Adrenal gland (tissue), 5 donors: ENCODE data around the gene STAT4.

ENCODE experiments used
- POLR2A ChIP-seq, 2 donors: fragments of 450-650 bp; IDR thresholded peaks; one replicate each; pipeline ENCODE4 v1.6.1; 2017; ENCODE audit warnings: antibody characterized with exemption in 2 of 2, mild to moderate bottlenecking in 2 of 2, moderate library complexity in 1 of 2
- TF ChIP-seq, protein P1 (sequence below), 6 experiments: fragments of 450-650 bp in 4 of 6; fragments of 200-600 bp in 2 of 6; sonication (generic) in 1 of 6; IDR thresholded peaks; 1 replicate in 5 of 6; 2 replicates in 1 of 6; pipeline versions ENCODE4 v1.5.1 to v1.8.0; 2016 to 2021; ENCODE audit warnings: antibody characterized with exemption in 6 of 6, mild to moderate bottlenecking in 2 of 6, moderate library complexity in 1 of 6
- donor health status: DM: no; HTN: no; CAD: no.

DNA sequence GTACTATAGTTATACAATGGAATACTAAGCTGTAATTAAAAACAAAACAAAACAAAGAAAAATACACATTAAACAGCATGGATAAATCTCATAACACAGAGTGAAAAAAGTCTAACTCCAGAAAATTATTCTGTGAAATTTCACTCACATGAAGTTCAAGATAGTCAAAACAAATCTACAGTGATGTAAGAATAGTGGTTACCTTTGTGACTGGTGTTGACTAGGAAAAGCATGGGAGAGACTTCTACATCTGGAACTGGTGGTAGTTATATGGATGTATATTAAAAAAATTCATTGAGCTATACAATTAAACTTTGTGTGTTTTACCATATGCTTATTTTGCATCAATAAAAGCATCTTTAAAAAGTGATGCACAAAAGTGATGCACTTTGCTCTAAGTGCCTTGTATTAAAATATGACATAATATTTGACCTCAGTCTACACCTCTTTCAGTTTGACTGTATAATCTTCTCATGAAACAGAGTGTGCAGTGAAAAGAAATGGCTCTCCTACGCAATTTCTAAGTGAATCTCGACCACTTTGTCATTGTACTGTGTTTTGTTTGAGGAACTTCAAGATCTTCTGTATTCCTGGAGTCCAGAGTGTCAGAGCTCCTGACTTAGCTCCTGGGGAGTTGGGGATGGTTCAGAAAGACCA, 28.0 kb downstream of the STAT4 start:
- TF ChIP-seq, protein P1, sequence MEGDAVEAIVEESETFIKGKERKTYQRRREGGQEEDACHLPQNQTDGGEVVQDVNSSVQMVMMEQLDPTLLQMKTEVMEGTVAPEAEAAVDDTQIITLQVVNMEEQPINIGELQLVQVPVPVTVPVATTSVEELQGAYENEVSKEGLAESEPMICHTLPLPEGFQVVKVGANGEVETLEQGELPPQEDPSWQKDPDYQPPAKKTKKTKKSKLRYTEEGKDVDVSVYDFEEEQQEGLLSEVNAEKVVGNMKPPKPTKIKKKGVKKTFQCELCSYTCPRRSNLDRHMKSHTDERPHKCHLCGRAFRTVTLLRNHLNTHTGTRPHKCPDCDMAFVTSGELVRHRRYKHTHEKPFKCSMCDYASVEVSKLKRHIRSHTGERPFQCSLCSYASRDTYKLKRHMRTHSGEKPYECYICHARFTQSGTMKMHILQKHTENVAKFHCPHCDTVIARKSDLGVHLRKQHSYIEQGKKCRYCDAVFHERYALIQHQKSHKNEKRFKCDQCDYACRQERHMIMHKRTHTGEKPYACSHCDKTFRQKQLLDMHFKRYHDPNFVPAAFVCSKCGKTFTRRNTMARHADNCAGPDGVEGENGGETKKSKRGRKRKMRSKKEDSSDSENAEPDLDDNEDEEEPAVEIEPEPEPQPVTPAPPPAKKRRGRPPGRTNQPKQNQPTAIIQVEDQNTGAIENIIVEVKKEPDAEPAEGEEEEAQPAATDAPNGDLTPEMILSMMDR (IDR thresholded peaks at IDR 0.05): no peak
- no peak for TF ChIP-seq POLR2A (IDR thresholded peaks at IDR 0.05)
